Esophagus squamous epithelium (tissue), 4 donors: ENCODE results near the gene RAB20.

Source experiments
- POLR2A ChIP-seq, 4 donors: fragments of 450-650 bp; IDR thresholded peaks; one replicate each; pipeline ENCODE4 v1.6.1; 2017; ENCODE audit warnings: antibody characterized with exemption in 4 of 4, mild to moderate bottlenecking in 4 of 4, moderate library complexity in 3 of 4
- TF ChIP-seq, protein P1 (sequence below), 6 experiments: fragments of 450-650 bp in 4 of 6; fragments of 200-600 bp in 2 of 6; sonication (generic) in 2 of 6; IDR thresholded peaks; one replicate each; pipeline ENCODE4 v1.5.1; 2016 to 2019; ENCODE audit warnings: antibody characterized with exemption in 6 of 6, mild to moderate bottlenecking in 4 of 6, moderate library complexity in 4 of 6

DNA sequence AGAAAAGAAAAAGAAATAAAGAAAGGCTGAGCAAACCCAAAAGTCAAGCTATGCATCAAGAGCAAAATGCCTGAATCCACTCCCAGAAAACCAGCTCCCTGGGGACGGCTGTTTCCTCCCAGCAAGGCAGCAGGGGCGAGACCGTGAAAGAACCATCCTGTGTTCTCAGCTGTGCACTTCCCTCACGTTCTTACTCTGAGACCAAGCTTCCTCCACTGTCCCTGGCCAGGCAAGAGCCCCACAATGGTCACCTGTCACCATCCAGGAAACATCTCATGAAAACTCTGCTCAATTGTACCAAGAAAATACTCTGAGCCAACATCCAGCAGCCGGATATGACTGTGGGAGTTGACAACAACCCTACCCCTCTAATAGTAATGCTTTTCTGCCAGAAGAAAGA lies 22.9 kb downstream of the RAB20 start:
- TF ChIP-seq, protein P1, sequence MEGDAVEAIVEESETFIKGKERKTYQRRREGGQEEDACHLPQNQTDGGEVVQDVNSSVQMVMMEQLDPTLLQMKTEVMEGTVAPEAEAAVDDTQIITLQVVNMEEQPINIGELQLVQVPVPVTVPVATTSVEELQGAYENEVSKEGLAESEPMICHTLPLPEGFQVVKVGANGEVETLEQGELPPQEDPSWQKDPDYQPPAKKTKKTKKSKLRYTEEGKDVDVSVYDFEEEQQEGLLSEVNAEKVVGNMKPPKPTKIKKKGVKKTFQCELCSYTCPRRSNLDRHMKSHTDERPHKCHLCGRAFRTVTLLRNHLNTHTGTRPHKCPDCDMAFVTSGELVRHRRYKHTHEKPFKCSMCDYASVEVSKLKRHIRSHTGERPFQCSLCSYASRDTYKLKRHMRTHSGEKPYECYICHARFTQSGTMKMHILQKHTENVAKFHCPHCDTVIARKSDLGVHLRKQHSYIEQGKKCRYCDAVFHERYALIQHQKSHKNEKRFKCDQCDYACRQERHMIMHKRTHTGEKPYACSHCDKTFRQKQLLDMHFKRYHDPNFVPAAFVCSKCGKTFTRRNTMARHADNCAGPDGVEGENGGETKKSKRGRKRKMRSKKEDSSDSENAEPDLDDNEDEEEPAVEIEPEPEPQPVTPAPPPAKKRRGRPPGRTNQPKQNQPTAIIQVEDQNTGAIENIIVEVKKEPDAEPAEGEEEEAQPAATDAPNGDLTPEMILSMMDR (IDR thresholded peaks at IDR 0.05) = no peak
- no peak for TF ChIP-seq POLR2A (IDR thresholded peaks at IDR 0.05)
